IPS-NIHi7 (cell line): ENCODE measurements around the gene ATAD2B.
"Not testable (repeated sequence)": the region's sequence is repeated elsewhere in the genome, so short reads cannot be mapped to it uniquely, and the experiment has no call there.

ENCODE experiments used
- DNase-seq: peaks from one replicate; pipeline ENCODE4 v3.0.0; 2012; ENCODE audit warnings: mixed read lengths; ENCODE audit errors: extremely low spot score

Gene ATAD2B

DNA sequence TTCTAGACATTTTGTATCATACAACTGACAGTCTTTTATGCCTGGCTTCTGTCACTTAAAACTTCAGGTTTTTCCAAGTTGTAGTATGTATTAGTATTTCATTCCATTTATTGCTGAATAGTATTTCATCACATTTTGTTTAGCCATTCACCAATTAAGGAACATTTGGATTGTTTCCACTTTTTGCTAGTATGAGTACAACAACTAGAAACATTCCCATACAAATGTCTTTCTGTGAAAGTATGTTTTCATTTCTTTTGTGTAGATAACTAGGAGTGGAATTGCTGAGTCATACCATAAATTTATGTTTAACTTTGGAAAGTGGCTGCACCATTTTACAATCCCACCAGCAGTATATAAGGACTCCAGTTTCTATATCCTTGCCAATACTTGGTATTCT is 135.9 kb downstream of the ATAD2B start:
- DNase-seq = no peak

DNA sequence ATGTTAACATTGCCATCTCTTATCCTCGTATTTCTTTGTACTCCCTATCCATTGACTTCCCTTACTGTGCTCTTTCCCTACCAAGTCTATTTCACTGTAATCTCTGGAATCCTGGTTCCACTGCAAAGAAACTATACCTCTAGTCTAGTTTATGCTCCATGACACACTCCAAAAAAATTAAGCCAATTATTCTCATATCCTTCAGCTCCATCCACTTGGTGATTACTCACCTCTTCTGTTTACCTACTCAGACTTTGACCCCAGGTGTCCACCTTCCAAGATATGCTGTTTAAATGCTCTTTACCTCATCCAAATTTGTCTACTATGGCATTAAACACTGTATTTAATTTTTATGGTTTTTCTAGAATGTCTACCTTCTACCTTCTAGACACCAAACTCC is 137.9 kb downstream of the ATAD2B start:
- DNase-seq = no peak

DNA sequence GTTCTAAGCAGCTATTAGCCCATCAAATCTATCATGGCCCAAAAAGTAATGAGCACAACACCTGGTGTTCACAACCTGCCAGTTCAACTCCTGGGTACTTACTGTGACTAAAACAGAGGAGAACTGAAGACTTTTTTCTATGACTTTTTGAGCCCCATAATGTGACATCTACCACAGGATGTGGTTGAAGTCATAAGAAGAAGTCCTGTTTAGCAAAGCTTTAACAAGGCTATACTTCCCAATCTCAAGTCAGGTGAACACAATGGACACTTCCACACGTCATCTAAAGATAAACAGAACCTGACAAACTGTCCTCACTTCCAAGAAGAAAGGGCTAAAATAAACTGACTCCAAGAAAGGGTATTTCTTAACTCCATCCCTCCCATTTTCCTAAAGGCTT is 138.8 kb downstream of the ATAD2B start:
- no peak for DNase-seq

DNA sequence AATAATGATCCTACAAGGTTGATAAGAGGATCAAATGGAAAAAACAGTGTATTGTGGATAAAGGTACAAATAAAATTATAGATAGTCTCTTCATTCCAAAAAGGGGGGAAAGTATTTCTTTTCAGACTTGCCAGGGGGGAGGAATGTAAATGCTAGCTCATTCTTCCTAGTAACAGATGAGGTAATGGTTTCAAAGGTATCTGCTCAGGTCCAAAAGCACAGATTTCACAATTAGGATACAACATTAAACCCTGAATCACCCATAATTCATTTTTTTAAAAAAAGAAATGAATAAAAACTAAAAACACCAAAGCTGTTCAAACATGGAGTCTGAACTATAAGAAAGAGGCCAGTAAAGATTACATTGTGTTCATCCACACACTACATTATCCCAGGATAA is 142.0 kb downstream of the ATAD2B start:
- no peak for DNase-seq

DNA sequence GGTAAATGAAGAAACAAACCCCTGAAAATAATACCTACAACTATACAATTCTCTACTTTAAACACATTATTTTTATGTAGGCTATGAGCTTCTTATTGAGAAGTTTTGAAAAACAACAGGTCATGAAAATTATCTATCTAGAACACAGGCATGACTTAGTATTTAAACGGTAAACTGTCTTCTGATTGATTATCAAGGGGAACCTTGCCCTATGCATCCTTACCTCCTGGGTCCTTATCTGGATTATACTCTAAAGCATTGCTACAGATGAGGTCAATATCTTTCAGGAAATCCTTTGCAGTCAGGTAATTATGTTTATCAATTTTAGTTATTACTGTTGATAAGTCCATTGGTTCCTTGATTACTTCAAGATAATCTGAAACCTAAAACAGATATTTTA is 144.3 kb downstream of the ATAD2B start:
- DNase-seq = no peak

GRCh38 chr2:23782126-23782525 is 144.8 kb downstream of the ATAD2B start:
- DNase-seq = no peak

DNA sequence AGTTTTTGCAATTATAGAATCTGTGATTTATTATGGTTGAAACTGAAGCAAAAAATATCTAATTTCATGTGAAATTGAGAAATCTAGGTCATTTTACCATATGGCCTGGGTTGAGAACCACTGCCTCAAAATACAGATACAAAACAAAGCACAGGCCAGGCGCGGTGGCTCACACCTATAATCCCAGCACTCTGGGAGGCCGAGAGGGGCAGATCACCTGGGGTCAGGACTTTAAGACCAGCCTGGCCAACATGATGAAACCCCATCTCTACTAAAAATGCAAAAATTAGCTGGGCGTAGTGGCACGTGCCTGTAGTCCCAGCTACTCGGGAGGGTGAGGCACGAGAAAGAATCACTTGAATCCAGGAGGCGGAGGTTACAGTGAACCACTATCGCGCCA is 146.5 kb downstream of the ATAD2B start:
- DNase-seq = not testable (repeated sequence)

DNA sequence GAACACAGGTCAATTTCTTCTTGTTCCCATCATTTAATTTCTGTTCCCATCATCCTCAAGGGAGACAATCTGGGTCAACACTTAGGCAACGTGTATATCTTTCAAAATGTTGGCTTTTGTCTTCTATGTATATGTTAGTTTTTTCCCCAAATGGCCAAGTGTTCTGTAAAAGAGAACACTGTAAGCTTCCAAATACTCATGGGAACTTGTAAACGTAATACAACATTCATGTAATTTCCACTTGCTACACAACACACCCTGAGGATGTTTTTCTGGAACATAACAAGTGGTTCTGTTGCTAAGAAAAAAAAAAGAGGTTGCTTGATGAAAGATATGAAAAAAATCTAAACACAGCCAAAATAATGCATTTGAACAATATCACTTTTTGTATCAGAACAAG is 149.1 kb downstream of the ATAD2B start:
- no peak for DNase-seq

GRCh38 chr2:23776021-23776420 is 150.9 kb downstream of the ATAD2B start:
- no peak for DNase-seq

- DNase-seq = no peak
Observed at GRCh38 chr2:23772684-23773083, 154.2 kb downstream of the ATAD2B start.

DNA sequence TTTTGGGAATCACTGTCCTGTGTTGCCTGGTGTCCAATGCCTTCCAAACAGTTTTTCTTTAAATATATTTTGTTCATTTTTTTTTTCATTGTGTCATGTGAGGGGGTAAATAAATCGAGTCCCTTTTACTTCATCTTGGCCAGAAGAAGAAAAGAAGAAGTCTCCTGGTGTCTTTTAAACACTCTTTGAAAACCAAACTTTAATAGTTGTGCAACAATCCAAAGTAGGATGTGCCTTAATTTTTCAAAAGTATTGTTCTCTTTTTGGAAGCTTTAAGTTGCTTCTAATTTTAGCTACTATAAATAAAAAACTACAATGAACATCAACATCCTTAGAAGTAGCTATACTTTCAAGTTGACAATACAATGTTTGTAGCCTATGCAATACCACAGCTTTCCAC is 154.9 kb downstream of the ATAD2B start:
- DNase-seq = no peak

GRCh38 chr2:23769364-23769763 is 157.6 kb downstream of the ATAD2B start:
- no peak for DNase-seq

GRCh38 chr2:23767876-23768621 is 158.9 kb downstream of the ATAD2B start:
- DNase-seq = no peak

DNA sequence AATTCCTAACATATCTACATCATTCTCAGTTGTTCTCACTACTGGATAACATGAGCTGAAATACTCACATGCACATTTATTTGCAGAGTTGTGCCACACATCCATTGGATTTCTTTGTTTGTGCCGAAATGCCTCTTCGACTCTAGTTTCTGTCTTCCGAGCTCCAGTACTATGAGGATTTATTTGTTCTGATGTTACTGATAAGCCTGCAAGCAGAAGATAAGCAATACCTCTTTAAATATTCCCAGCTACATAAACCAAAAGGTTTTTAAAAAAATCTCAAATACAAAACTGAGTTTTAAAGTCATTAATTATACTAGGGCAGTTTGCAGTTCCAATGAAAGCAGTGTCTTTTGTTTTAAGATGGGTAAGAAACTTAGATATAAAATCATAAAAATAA is 164.8 kb downstream of the ATAD2B start:
- DNase-seq = no peak

GRCh38 chr2:23761638-23762037 is 165.3 kb downstream of the ATAD2B start:
- DNase-seq = no peak

- no peak for DNase-seq
Observed at GRCh38 chr2:23760736-23761135, 166.2 kb downstream of the ATAD2B start.

DNA sequence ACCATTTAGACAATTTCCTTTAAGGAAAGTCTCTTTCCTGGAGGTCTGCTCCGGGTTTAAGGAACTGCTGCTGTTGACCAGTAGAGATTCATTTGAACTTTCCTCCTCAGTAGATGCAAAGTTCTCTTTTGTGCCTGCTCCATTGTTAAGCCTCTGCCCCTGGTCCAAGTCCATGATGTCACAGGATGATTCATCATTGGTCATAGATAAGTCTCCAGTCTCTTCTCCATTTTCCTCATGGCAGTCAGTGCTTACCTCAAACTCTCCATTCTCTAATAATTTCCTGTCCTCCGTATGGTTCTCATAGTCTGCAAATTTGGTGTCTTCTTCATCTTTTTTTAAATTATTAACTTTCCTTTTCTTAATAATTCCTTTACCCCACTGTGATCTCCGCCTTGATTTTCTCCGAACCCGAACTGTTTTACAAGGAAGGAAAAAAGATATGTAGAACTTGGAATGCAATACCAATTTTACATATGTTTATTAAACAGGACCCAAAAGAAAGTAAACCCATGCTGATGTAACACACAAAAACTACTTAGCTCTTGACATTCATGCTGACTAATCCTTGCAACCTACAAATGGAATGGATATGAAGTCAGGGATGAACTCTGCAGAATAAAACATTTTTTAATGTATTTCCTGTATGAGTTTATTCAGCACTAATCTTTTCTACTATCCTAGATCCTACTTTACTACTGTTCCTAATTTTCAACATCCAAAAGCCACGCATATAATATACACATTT is 169.1 kb downstream of the ATAD2B start:
- DNase-seq = peak; percentile 14

DNA sequence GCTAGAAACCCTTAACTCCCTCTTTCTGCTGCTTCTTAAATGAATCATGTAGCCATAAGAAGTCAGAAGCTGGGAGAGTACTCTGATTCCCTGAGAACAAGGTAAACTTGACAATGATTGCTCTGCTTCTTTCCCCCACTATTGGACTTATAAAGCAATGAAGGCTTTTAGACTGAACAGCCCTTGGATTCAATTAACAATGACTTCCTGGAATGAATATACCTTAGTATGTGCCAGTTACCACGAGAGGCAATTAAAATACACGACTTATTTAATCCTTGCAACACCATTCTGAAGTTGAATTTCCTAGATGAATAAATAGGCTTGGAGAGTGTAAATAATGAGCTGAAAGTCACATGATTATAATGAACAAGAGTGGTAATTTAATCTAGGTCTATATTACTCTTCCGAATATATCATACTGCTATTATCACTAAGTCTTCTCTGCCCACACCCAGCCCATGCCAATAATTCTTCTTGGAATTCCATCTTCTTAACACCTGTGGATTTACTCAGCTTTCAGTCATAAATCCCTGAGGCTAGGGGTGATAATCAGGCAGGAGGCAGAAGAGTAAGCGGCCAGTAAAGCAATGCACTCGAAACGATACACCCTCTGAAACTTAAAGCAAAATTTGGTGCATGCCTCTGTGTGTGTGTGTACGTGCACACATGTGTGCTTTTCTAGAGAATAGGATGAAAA is 170.2 kb downstream of the ATAD2B start:
- no peak for DNase-seq

DNA sequence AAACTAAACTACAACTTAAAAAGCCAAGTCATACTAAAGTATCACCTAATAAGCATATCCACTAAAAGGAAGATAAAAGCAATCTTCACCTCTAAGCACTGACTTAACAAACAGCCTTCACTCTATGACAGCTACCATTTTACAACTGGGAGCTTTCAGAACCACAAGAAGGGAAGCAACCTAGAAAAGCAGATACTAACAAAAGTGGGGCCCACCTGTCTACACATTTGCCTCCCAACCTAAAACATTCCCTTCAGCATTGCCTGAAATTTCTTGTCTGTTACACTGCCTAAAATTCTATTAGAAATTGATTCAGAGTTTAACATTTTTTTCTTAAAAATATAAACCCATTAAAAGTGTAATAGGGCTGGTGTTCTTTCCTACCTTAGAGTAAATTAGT is 172.0 kb downstream of the ATAD2B start:
- no peak for DNase-seq

- DNase-seq = no peak
Observed at GRCh38 chr2:23753291-23754010, 173.5 kb downstream of the ATAD2B start.

GRCh38 chr2:23751747-23752265 is 175.1 kb downstream of the ATAD2B start:
- no peak for DNase-seq
